ENCODE data around the gene NIPBL.

- no peak for TF ChIP-seq GATA2 (IDR thresholded peaks at IDR 0.05; ENCODE audit: low read depth, low read length)
- no peak for TF ChIP-seq GATA3 (IDR thresholded peaks at IDR 0.05; ENCODE audit: low read depth, low read length)
These were observed 58.3 kb downstream of the NIPBL start for GRCh38 chr5:36934740-36935356.

Data from SH-SY5Y (cell line).